Activated naive CD4-positive, alpha-beta T cell treated with Interleukin-2 at 50 U/mL for 16 hours (primary cell): ENCODE measurements around the gene ZNF92.
"Not testable (repeated sequence)": the region's sequence is repeated elsewhere in the genome, so short reads cannot be mapped to it uniquely, and the experiment has no call there.

ENCODE experiments used
- DNase-seq: peaks from one replicate; pipeline ENCODE4 v3.0.0-alpha.2; 2020

Gene ZNF92

GRCh38 chr7:65429642-65430343, 56.1 kb downstream of the ZNF92 start:
- DNase-seq = no peak

- no peak for DNase-seq
Observed at GRCh38 chr7:65430344-65431186, 56.9 kb downstream of the ZNF92 start.

- DNase-seq = no peak
Observed at GRCh38 chr7:65434307-65434706, 60.7 kb downstream of the ZNF92 start.

- DNase-seq = no peak
Observed at GRCh38 chr7:65436163-65436562, 62.5 kb downstream of the ZNF92 start.

- DNase-seq = no peak
Observed at GRCh38 chr7:65438598-65438997, 64.9 kb downstream of the ZNF92 start.

GRCh38 chr7:65441010-65441409, 67.4 kb downstream of the ZNF92 start:
- no peak for DNase-seq

GRCh38 chr7:65444205-65444842, 70.7 kb downstream of the ZNF92 start:
- DNase-seq = no peak

GRCh38 chr7:65444899-65445823, 71.5 kb downstream of the ZNF92 start:
- no peak for DNase-seq

GRCh38 chr7:65447041-65447440, 73.4 kb downstream of the ZNF92 start:
- DNase-seq = not testable (repeated sequence)

GRCh38 chr7:65448816-65449504, 75.3 kb downstream of the ZNF92 start:
- DNase-seq = no peak

- no peak for DNase-seq
Observed at GRCh38 chr7:65449505-65449852, 75.8 kb downstream of the ZNF92 start.
